GM12878 (cell line): ENCODE measurements around the gene CTNNA3. TPM values are rescaled to one million over a fixed set of nuclear protein-coding genes. Genes with fewer than 3 reads are reported as not detected.

ENCODE experiments used
- BHLHE40 ChIP-seq, 2 experiments: fragments of 450-650 bp in 1 of 2; IDR thresholded peaks; 2 replicates each; pipeline ENCODE4 v1.6.1; 2011 to 2017; ENCODE audit warnings: low read depth in 2 of 2, borderline replicate concordance in 1 of 2, improper control_type of control experiment in 1 of 2, low read length in 1 of 2, mild to moderate bottlenecking in 1 of 2
- CHD2 ChIP-seq: IDR thresholded peaks from 2 replicates; pipeline ENCODE4 v1.6.1; 2011; ENCODE audit warnings: low read depth, low read length, improper control_type of control experiment, borderline replicate concordance
- CREM ChIP-seq: IDR thresholded peaks from 2 replicates; pipeline ENCODE4 v1.6.1; 2014; ENCODE audit warnings: antibody characterized with exemption, low read depth
- CUX1 ChIP-seq: IDR thresholded peaks from 2 replicates; pipeline ENCODE4 v1.6.1; 2012; ENCODE audit warnings: improper control_type of control experiment, low read depth, low read length; ENCODE audit not compliant: insufficient replicate concordance
- GABPA ChIP-seq: IDR thresholded peaks from 2 replicates; pipeline ENCODE4 v1.6.1; 2014; ENCODE audit warnings: antibody characterized with exemption, low read depth, mild to moderate bottlenecking, inconsistent platforms
- IRF5 ChIP-seq: fragments of 450-650 bp; IDR thresholded peaks from 2 replicates; pipeline ENCODE4 v1.6.1; 2017; ENCODE audit warnings: borderline replicate concordance
- LARP7 ChIP-seq: fragments of 450-650 bp; IDR thresholded peaks from 2 replicates; pipeline ENCODE4 v1.6.1; 2017; ENCODE audit warnings: mild to moderate bottlenecking
- SMAD5 ChIP-seq: IDR thresholded peaks from 2 replicates; pipeline ENCODE4 v1.6.1; 2016; ENCODE audit warnings: antibody characterized with exemption, low read depth
- SREBF1 ChIP-seq: IDR thresholded peaks from 2 replicates; pipeline ENCODE4 v1.6.1; 2012; ENCODE audit warnings: mild to moderate bottlenecking, low read length
- TCF12 ChIP-seq: IDR thresholded peaks from 2 replicates; pipeline ENCODE4 v1.6.1; 2011; ENCODE audit warnings: low read depth, mild to moderate bottlenecking, low read length
- YY1 ChIP-seq: IDR thresholded peaks from 2 replicates; pipeline ENCODE4 v1.6.1; 2011; ENCODE audit warnings: low read depth, mild to moderate bottlenecking, low read length
- ZBED1 ChIP-seq: IDR thresholded peaks from 2 replicates; pipeline ENCODE4 v1.6.1; 2016; ENCODE audit warnings: borderline replicate concordance
- polyA plus RNA-seq, 11 experiments: library from polyadenylated mRNA; depleted of rRNA in 4 of 11; unstranded in 6 of 11; stranded (reverse) in 5 of 11; fragments of >200 nt; fragmentation: Nextera tagmentation in 4 of 11; fragmentation: Illumina TruSeq in 1 of 11; extraction: Ambion mirVana in 4 of 11; extraction: Trizol in 1 of 11; gene quantifications; 1 replicate in 1 of 11; 2 replicates in 10 of 11; pipeline versions ENCODE4 v1.2.1 to v1.2.3, GENCODE V29; 2011 to 2016; ENCODE audit warnings: inconsistent platforms in 2 of 11, missing spikeins in 2 of 11, low read depth in 1 of 11
- total RNA-seq, 4 experiments: library from RNA; depleted of rRNA in 3 of 4; stranded (reverse); fragments of >200 nt in 3 of 4; fragmentation: Illumina TruSeq in 1 of 4; extraction: Trizol in 1 of 4; gene quantifications; 2 replicates each; pipeline versions ENCODE4 v1.2.1 to v1.2.3, GENCODE V29; 2013 to 2021
- TF ChIP-seq, protein P1 (sequence below): fragments of 450-650 bp; IDR thresholded peaks from 2 replicates; pipeline ENCODE4 v1.6.1; 2017; ENCODE audit warnings: mild to moderate bottlenecking, moderate library complexity
- TF ChIP-seq, protein P2 (sequence below): IDR thresholded peaks from 2 replicates; pipeline ENCODE4 v1.6.1; 2012; ENCODE audit warnings: low read length, inconsistent platforms

The CTNNA3 gene
- total and polyA plus RNA-seq, 10 of the 15 experiments (the other 5 are each of a cell fraction or from before 2014, with no cell fraction given): under 0.01 to 4.5 (median 0.22) TPM; not detected in 2

DNA sequence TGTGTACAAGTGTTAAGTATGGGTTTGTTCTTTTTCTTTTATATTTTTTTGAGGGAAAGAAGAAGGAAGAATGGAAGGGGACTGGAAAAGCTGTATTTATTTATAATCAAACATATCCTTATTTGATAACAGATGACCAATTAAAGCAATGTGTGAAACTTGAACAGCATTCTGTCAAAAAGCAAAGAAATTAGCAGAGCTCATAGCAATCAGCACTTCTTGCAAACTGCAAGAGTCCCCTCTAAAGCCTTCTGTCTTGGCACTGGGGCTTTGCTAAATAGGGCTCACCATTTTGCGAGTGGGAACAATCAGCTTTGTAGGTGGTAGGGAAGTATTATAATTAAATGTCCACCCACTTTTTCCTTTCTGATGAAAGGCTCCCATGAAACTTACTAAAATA lies 935.1 kb downstream of the CTNNA3 start (continued):
- TF ChIP-seq CREM: no peak
- no peak for TF ChIP-seq SREBF1
- TF ChIP-seq, protein P1, sequence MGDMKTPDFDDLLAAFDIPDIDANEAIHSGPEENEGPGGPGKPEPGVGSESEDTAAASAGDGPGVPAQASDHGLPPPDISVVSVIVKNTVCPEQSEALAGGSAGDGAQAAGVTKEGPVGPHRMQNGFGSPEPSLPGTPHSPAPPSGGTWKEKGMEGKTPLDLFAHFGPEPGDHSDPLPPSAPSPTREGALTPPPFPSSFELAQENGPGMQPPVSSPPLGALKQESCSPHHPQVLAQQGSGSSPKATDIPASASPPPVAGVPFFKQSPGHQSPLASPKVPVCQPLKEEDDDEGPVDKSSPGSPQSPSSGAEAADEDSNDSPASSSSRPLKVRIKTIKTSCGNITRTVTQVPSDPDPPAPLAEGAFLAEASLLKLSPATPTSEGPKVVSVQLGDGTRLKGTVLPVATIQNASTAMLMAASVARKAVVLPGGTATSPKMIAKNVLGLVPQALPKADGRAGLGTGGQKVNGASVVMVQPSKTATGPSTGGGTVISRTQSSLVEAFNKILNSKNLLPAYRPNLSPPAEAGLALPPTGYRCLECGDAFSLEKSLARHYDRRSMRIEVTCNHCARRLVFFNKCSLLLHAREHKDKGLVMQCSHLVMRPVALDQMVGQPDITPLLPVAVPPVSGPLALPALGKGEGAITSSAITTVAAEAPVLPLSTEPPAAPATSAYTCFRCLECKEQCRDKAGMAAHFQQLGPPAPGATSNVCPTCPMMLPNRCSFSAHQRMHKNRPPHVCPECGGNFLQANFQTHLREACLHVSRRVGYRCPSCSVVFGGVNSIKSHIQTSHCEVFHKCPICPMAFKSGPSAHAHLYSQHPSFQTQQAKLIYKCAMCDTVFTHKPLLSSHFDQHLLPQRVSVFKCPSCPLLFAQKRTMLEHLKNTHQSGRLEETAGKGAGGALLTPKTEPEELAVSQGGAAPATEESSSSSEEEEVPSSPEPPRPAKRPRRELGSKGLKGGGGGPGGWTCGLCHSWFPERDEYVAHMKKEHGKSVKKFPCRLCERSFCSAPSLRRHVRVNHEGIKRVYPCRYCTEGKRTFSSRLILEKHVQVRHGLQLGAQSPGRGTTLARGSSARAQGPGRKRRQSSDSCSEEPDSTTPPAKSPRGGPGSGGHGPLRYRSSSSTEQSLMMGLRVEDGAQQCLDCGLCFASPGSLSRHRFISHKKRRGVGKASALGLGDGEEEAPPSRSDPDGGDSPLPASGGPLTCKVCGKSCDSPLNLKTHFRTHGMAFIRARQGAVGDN: no peak
- TF ChIP-seq CUX1: no peak
- no peak for TF ChIP-seq GABPA
- no peak for TF ChIP-seq BHLHE40 (IDR thresholded peaks at IDR 0.05; ENCODE audit: borderline replicate concordance in 1 of 2, low read depth in 2 of 2, low read length in 1 of 2)
- no peak for TF ChIP-seq IRF5
- no peak for TF ChIP-seq YY1
- TF ChIP-seq, protein P2, sequence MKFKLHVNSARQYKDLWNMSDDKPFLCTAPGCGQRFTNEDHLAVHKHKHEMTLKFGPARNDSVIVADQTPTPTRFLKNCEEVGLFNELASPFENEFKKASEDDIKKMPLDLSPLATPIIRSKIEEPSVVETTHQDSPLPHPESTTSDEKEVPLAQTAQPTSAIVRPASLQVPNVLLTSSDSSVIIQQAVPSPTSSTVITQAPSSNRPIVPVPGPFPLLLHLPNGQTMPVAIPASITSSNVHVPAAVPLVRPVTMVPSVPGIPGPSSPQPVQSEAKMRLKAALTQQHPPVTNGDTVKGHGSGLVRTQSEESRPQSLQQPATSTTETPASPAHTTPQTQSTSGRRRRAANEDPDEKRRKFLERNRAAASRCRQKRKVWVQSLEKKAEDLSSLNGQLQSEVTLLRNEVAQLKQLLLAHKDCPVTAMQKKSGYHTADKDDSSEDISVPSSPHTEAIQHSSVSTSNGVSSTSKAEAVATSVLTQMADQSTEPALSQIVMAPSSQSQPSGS: no peak
- no peak for TF ChIP-seq CHD2
- TF ChIP-seq LARP7: no peak
- no peak for TF ChIP-seq SMAD5
- no peak for TF ChIP-seq TCF12
- TF ChIP-seq ZBED1: no peak
